HG03025 (cell line): ENCODE measurements around the gene RFC1.
"Not testable (repeated sequence)": the region's sequence is repeated elsewhere in the genome, so short reads cannot be mapped to it uniquely, and the experiment has no call there.

Experiments used
- ATAC-seq: cut with Tn5 transposase; IDR thresholded peaks from one replicate; pipeline ENCODE4 v1.9.1; 2021; ENCODE audit warnings: mild to moderate bottlenecking, moderate library complexity; ENCODE audit not compliant: unreplicated experiment, low FRiP score

Gene RFC1

GRCh38 chr4:39320381-39321115, 45.6 kb downstream of the RFC1 start:
- ATAC-seq, result no peak

DNA sequence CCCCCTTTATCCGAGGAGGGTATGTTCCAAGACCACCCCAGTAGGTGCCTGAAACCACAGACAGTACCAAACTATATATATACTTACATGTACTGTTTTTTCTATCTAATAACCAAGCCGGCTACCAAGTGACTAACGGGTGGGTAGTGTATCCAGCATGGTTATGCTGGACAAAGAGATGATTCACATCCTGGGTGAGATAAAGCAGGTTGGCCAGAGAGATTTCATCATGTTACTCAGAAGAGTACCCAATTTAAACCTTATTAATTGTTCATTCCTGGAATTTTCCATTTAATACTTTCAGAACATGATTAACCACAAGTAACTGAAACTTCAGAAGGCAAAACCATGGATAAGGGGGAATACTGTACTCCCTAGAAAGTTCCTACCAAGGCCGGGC, 46.5 kb downstream of the RFC1 start:
- no peak for ATAC-seq

DNA sequence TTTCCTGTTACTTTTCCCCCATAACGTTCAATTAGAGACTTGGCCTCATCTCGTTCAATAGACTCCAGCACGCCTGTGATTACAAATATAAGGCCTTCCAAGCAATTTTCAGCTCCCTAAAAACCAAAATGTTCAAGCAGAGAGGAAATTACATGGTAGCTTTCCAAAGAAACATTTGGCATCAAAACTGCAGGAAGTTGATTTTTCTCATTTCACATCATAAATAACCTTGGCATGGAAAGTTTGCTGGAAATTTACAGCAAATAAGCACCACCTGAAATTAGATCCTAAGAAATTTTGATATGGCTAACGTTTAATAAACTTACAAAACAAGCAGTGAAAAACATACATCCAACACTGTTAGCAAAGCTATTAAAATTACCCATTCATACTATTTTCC, 53.3 kb downstream of the RFC1 start:
- ATAC-seq, result no peak

DNA sequence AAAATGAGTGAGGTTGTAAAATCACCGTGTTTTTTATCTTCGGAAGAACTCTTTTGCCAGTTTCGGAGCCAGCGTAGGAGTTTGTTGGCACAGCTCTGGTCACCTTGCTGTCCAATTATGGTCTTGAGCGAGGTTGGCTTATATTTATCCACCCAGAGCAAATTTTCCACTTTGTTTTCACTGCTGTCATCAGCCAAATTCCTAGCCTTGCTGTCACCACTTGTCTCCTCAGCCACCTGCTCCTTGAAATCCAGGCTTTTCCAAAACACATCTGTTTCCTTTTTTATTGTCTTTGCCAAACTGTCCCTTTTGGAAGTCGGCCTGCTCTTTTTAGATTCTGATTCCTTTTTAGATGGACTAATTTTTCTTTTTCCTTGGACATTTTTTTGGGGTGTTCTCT, 57.6 kb downstream of the RFC1 start:
- ATAC-seq, result no peak

DNA sequence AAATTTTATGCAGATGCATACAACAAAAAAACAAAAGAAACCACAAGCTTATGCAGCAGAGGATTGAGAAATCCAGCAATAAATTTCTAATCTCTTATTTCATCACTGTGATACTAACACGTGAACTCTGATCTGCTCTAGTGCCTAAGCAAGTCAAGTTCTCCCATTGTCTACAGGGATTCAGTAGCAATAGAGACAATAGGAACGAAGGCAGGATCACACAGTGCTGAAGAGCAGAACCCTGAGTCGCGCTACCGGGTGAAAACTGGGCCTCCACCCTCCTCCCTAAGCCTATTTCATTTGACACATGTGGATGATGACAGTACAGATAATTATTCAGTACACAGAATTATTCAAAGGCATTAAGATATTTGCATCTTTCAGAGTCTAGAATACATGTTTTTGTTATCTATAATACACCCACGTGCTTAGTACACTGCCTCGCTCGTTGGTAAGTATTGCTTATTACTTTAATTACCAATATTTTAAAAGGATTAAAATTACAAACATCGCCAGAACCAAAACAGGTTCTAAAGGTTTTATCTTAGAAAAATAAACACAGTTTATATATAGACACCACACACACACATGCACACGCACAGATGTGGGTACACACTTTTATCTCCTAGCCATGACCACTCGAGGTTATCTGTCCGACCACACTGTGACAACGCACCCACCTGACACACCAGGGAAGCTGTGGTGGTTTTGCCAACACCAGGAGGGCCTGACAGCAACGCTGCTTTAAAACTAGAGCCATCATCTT, 60.1 kb downstream of the RFC1 start:
- ATAC-seq, result no peak

DNA sequence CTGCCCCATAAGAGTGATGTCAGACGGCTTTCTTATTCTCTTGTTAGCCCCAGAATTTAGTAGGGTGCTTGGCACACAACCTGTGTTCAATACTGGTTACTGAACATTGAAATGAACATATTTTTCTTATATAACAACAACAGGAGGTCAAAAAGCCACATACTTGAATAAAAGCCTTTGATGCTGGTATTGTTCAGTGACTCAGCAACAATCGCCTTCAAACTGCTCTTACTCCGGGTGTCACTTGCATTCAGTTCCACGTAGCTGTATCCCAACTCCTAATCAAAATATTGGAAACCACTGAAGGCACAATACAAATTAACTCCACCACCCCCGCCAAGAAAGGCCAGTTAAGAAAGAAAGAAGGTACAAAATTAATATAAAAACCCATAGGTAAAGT, 61.5 kb downstream of the RFC1 start:
- no peak for ATAC-seq

DNA sequence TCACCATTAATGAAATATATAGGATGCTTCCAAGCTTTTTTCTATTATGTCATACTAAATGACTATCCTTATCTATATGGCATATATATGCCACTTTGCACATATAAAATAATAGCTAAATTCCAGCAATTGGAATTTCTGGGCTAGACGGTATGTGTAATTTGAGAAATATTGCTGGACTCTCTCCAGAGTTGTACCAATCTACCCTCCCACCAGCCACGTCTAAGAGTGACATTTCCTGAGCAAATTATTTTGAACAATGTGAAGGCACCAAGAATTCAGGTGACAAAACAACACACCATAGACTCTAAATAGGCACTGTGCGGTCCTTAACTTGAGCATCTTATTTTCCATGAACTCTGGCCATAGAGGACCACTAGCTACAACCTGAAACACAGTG, 62.3 kb downstream of the RFC1 start:
- ATAC-seq, result no peak

DNA sequence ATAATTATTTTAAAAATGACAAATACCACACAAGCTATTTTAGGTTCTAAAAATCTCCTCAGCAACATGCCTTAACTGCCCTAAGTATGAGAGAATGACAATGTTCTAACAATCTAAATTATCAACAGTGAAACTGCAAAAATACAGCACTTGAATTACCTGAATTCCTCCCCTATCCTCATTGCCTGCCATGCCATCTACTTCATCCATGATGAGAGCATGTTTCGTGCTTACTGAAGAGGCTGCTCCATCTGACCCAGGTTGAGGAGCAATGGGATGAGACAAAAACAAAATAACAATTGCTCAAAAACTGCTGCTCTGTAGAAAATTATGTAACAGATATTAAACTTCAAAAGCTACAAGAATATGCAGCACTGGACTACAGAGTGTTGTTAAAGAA, 63.3 kb downstream of the RFC1 start:
- ATAC-seq, result no peak

- ATAC-seq, result no peak
Observed at GRCh38 chr4:39295784-39296183, 70.4 kb downstream of the RFC1 start.

GRCh38 chr4:39292433-39292832, 73.7 kb downstream of the RFC1 start:
- ATAC-seq, result not testable (repeated sequence)

DNA sequence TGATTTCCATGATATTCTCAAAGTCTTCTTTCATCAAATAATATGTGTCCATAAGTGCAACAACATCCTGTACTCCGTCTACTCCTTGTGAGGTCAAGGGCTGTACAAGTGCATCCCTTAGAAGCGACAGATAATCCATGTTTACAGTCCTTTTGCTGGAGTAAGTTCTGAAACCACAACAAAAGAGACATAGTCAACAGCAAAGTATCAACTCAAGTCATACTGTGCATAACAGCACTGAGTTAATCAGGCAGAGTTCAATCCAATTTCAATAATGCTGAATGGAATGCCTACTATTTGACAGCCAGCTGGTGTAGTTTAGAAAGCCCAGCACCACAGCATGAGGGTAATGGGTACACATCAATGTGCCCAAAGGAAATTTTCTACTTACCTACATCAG, 74.5 kb downstream of the RFC1 start:
- ATAC-seq, result no peak

DNA sequence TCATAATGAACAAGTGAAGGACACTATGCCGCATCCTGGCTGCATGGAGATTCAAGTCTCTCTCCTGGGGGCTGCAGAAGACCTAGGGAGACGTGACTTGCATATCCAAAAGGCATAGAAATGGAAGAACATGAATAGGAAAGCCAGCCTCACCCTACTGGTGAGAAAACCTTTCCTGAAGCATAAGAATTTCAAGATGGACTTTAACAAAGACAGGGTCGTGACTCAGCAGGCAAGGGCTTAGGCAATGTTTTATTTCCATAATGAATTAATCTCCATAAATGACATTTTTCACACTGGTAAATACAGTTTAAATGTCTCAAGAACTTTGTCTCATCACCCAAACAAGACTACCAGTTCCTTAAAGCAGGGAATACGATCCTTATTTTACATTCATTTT, 78.9 kb downstream of the RFC1 start:
- ATAC-seq, result no peak

DNA sequence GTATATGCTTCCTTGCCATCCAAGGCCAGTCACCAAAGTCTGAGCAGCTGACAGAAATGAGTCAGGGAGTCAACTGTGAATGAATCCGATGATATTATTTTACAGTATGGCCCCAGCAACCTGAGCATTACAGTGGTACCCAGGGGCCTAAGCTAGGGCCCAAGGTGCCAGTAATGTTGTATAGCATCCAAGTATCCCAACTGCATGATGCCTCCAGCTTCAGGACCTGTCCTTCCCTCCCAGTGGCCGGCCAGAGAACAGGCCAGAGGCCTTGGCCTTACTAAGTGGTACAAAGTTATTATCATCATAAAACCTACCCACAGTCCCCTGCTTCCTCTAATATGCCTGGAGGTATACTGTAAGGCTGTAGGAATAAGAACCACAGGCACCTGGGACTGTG, 79.9 kb downstream of the RFC1 start:
- no peak for ATAC-seq

GRCh38 chr4:39285853-39286252, 80.3 kb downstream of the RFC1 start:
- no peak for ATAC-seq

DNA sequence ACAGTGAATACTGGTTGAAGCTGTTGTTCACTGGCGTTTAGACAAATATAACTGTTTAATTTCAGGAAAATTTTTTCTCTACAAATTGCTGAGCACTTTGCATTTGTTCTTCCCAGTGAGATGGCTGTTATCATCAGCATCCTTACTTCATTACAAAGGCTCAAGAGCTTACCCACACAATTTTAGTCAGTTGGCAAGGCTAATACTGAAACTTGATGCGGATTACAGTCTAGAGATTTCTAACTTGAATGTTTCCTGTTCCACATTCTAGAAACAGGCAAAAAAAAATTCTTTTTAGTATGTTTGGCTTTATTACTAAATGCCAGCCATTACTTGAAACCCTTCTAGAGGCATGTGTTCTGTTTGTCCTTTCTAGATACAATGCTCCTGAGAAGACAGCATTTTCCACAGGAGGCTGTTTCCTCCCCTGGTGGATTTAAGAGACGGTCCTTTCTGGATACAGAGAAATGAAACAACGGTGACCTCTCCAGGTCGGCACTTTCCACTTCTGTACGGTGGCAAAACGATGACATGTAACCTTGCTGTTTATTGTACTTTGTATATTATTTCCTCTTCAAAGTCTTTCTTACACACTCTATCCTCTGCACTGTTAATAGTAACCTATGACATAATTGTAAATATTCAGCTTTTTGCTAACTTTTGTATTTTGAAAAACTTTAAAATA, 80.9 kb downstream of the RFC1 start:
- ATAC-seq, result no peak

GRCh38 chr4:39280770-39281169, 85.4 kb downstream of the RFC1 start:
- no peak for ATAC-seq

GRCh38 chr4:39279416-39279815, 86.7 kb downstream of the RFC1 start:
- ATAC-seq, result no peak

- ATAC-seq, result no peak
Observed at GRCh38 chr4:39278476-39278875, 87.7 kb downstream of the RFC1 start.

GRCh38 chr4:39277661-39278060, 88.5 kb downstream of the RFC1 start:
- not testable (repeated sequence) for ATAC-seq

GRCh38 chr4:39274503-39274902, 91.7 kb downstream of the RFC1 start:
- no peak for ATAC-seq

- no peak for ATAC-seq
Observed at GRCh38 chr4:39263895-39264294, 102.3 kb downstream of the RFC1 start.
